ENCODE measurements around the gene NFATC3.
A peak's percentile ranks its signal among the peaks of the same experiment; 100 is the strongest.
"Not testable (repeated sequence)": the region's sequence is repeated elsewhere in the genome, so short reads cannot be mapped to it uniquely, and the experiment has no call there.

NFATC3 gene

GRCh38 chr16:68105611-68106010 lies 20.4 kb downstream of the NFATC3 start:
- Mint-ChIP-seq H3K27ac (peak overlapping the region; percentile 84 to 85), H3K27me3 (no peaks in the 10 kb centered on the region), H3K36me3 (ENCODE audit: insufficient read depth) (peaks cover 22% of the 10 kb centered on the region), H3K9me3 (peaks cover 2 to 5% of the 10 kb centered on the region in 2 donors), H3K4me1 (ENCODE audit: low read depth in 2 of 2) (peaks cover 71 to 91% of the 10 kb centered on the region in 2 donors), H3K4me3 (peak overlapping the region; percentile 57 to 61)
- ATAC-seq (replicated peaks) (no peak), DNase-seq (no peak)

- not testable (repeated sequence) for H3K9me3 Mint-ChIP-seq
Observed at GRCh38 chr16:68107230-68107928, 22.2 kb downstream of the NFATC3 start.

GRCh38 chr16:68109156-68109555 lies 24.0 kb downstream of the NFATC3 start:
- H3K36me3 Mint-ChIP-seq (ENCODE audit: insufficient read depth) = peaks cover 22% of the 10 kb centered on the region
- H3K27me3 Mint-ChIP-seq; H3K9me3 Mint-ChIP-seq; DNase-seq; ATAC-seq (replicated peaks): not testable (repeated sequence)
- H3K27ac Mint-ChIP-seq = peak overlapping the region; percentile 36 to 84
- H3K4me1 Mint-ChIP-seq (ENCODE audit: low read depth in 2 of 2) = peaks cover 73 to 88% of the 10 kb centered on the region in 2 donors
- H3K4me3 Mint-ChIP-seq = peak overlapping the region; percentile 3 to 11

More at GRCh38 chr16:68107230-68107928, 22.2 kb downstream of the NFATC3 start:
- Mint-ChIP-seq H3K4me1 (ENCODE audit: low read depth in 2 of 2) (peaks cover 73 to 91% of the 10 kb centered on the region in 2 donors), H3K27ac (peak overlapping the region; percentile 84 to 85), H3K36me3 (ENCODE audit: insufficient read depth) (peaks cover 19% of the 10 kb centered on the region), H3K4me3 (peak overlapping the region; percentile 62 to 66)
- not testable (repeated sequence) for DNase-seq, H3K27me3 Mint-ChIP-seq
- ATAC-seq (replicated peaks) = peak; percentile 21

GRCh38 chr16:68110611-68111010 lies 25.4 kb downstream of the NFATC3 start:
- H3K4me1 Mint-ChIP-seq (ENCODE audit: low read depth in 2 of 2) = peaks cover 69 to 86% of the 10 kb centered on the region in 2 donors
- not testable (repeated sequence) for DNase-seq

GRCh38 chr16:68111379-68111778 lies 26.2 kb downstream of the NFATC3 start:
- peaks cover 71 to 85% of the 10 kb centered on the region in 2 donors for H3K4me1 Mint-ChIP-seq (ENCODE audit: low read depth in 2 of 2)
- peak overlapping the region in 1 of 2 donors; percentile 15 for H3K4me3 Mint-ChIP-seq
- H3K36me3 Mint-ChIP-seq (ENCODE audit: insufficient read depth) = peaks cover 17% of the 10 kb centered on the region
- no peak for ATAC-seq (replicated peaks)
- no peak for DNase-seq
- H3K9me3 Mint-ChIP-seq = peaks cover 3 to 10% of the 10 kb centered on the region in 2 donors
- peak overlapping the region in 1 of 2 donors; percentile 81 for H3K27ac Mint-ChIP-seq
- H3K27me3 Mint-ChIP-seq = no peaks in the 10 kb centered on the region

More at GRCh38 chr16:68110611-68111010, 25.4 kb downstream of the NFATC3 start:
- H3K4me3 Mint-ChIP-seq = peak overlapping the region; percentile 15 to 27
- peaks cover 17% of the 10 kb centered on the region for H3K36me3 Mint-ChIP-seq (ENCODE audit: insufficient read depth)
- ATAC-seq (replicated peaks); H3K9me3 Mint-ChIP-seq; H3K27me3 Mint-ChIP-seq: not testable (repeated sequence)
- peak overlapping the region; percentile 72 to 81 for H3K27ac Mint-ChIP-seq

- ATAC-seq (replicated peaks) (no peak), DNase-seq (no peak)
- no peaks in the 10 kb centered on the region for H3K27me3 Mint-ChIP-seq
- peak overlapping the region; percentile 78 to 81 for H3K27ac Mint-ChIP-seq
- H3K4me1 Mint-ChIP-seq (ENCODE audit: low read depth in 2 of 2) = peaks cover 74 to 85% of the 10 kb centered on the region in 2 donors
- peaks cover 3 to 10% of the 10 kb centered on the region in 2 donors for H3K9me3 Mint-ChIP-seq
- H3K36me3 Mint-ChIP-seq (ENCODE audit: insufficient read depth) = peaks cover 9% of the 10 kb centered on the region
- H3K4me3 Mint-ChIP-seq = peak overlapping the region; percentile 45 to 59
Observed at GRCh38 chr16:68113059-68113761, 28.0 kb downstream of the NFATC3 start.

GRCh38 chr16:68113765-68114240 lies 28.6 kb downstream of the NFATC3 start:
- DNase-seq = no peak
- Mint-ChIP-seq H3K27me3 (no peaks in the 10 kb centered on the region), H3K27ac (peak overlapping the region in 1 of 2 donors; percentile 85), H3K36me3 (ENCODE audit: insufficient read depth) (peaks cover 7% of the 10 kb centered on the region), H3K4me3 (peak overlapping the region in 1 of 2 donors; percentile 45), H3K9me3 (peaks cover 3 to 10% of the 10 kb centered on the region in 2 donors), H3K4me1 (ENCODE audit: low read depth in 2 of 2) (peaks cover 73 to 84% of the 10 kb centered on the region in 2 donors)
- ATAC-seq (replicated peaks) = no peak

- not testable (repeated sequence) for DNase-seq; H3K36me3 Mint-ChIP-seq (ENCODE audit: insufficient read depth); H3K27me3 Mint-ChIP-seq; H3K9me3 Mint-ChIP-seq; ATAC-seq (replicated peaks)
- Mint-ChIP-seq H3K27ac (peak overlapping the region in 1 of 2 donors; percentile 85), H3K4me1 (ENCODE audit: low read depth in 2 of 2) (peaks cover 72 to 84% of the 10 kb centered on the region in 2 donors), H3K4me3 (peak overlapping the region; percentile 25 to 45)
Observed at GRCh38 chr16:68114939-68115338, 29.8 kb downstream of the NFATC3 start.

GRCh38 chr16:68115851-68116250 lies 30.7 kb downstream of the NFATC3 start:
- Mint-ChIP-seq H3K4me1 (ENCODE audit: low read depth in 2 of 2) (peaks cover 70 to 86% of the 10 kb centered on the region in 2 donors), H3K9me3 (peaks cover 0 to 2% of the 10 kb centered on the region in 2 donors), H3K36me3 (ENCODE audit: insufficient read depth) (peaks cover 7% of the 10 kb centered on the region), H3K4me3 (peak overlapping the region; percentile 25 to 45), H3K27me3 (no peaks in the 10 kb centered on the region), H3K27ac (peak overlapping the region in 1 of 2 donors; percentile 85)
- ATAC-seq (replicated peaks) (no peak), DNase-seq (no peak)

GRCh38 chr16:68116256-68116867 lies 31.2 kb downstream of the NFATC3 start:
- Mint-ChIP-seq H3K27ac (peak overlapping the region in 1 of 2 donors; percentile 90), H3K4me1 (ENCODE audit: low read depth in 2 of 2) (peaks cover 65 to 81% of the 10 kb centered on the region in 2 donors), H3K9me3 (no peaks in the 10 kb centered on the region), H3K36me3 (ENCODE audit: insufficient read depth) (peaks cover 7% of the 10 kb centered on the region), H3K27me3 (no peaks in the 10 kb centered on the region), H3K4me3 (peak overlapping the region in 1 of 2 donors; percentile 25)
- peak in 2 of 3 experiments; percentile 7 to 16 for DNase-seq
- peak; percentile 62 for ATAC-seq (replicated peaks)

- ATAC-seq (replicated peaks) (peak; percentile 36), DNase-seq (no peak)
- Mint-ChIP-seq H3K36me3 (ENCODE audit: insufficient read depth) (peaks cover 10% of the 10 kb centered on the region), H3K27ac (peak overlapping the region; percentile 90), H3K4me1 (ENCODE audit: low read depth in 2 of 2) (peaks cover 66 to 83% of the 10 kb centered on the region in 2 donors), H3K9me3 (no peaks in the 10 kb centered on the region), H3K4me3 (peak overlapping the region; percentile 25 to 69), H3K27me3 (no peaks in the 10 kb centered on the region)
Observed at GRCh38 chr16:68117884-68118283, 32.7 kb downstream of the NFATC3 start.

GRCh38 chr16:68118954-68119353 lies 33.8 kb downstream of the NFATC3 start:
- H3K27ac Mint-ChIP-seq = peak overlapping the region; percentile 90
- peak; percentile 49 for ATAC-seq (replicated peaks)
- DNase-seq = peak in 1 of 3 experiments; percentile 7

GRCh38 chr16:68120496-68120895 lies 35.3 kb downstream of the NFATC3 start:
- DNase-seq; H3K9me3 Mint-ChIP-seq; H3K27me3 Mint-ChIP-seq; ATAC-seq (replicated peaks): not testable (repeated sequence)
- Mint-ChIP-seq H3K4me1 (ENCODE audit: low read depth in 2 of 2) (peaks cover 49 to 71% of the 10 kb centered on the region in 2 donors), H3K36me3 (ENCODE audit: insufficient read depth) (peaks cover 16% of the 10 kb centered on the region), H3K27ac (peak overlapping the region; percentile 90), H3K4me3 (peak overlapping the region; percentile 25 to 69)

More at GRCh38 chr16:68118954-68119353, 33.8 kb downstream of the NFATC3 start:
- Mint-ChIP-seq H3K4me1 (ENCODE audit: low read depth in 2 of 2) (peaks cover 56 to 77% of the 10 kb centered on the region in 2 donors), H3K4me3 (peak overlapping the region; percentile 25 to 69)
- H3K36me3 Mint-ChIP-seq (ENCODE audit: insufficient read depth); H3K9me3 Mint-ChIP-seq; H3K27me3 Mint-ChIP-seq: not testable (repeated sequence)

Measured in effector memory CD8-positive, alpha-beta T cell (primary cell).